B cell (primary cell): ENCODE measurements around the gene IL22RA1. TPM values are rescaled to one million over a fixed set of nuclear protein-coding genes. Genes with fewer than 3 reads are reported as not detected.

Source experiments
- ATAC-seq: fragments of 200-7000 bp; cut with Tn5 transposase; one replicate; pipeline ENCODE4 v1.10.0; 2021; ENCODE audit warnings: low read depth, mild to moderate bottlenecking, moderate number of reproducible peaks, moderate library complexity
- CTCF ChIA-PET: fragments of 350-600 bp; sonication (Branson Sonifier 250); formaldehyde crosslinking; loops from one replicate; lab custom pipeline; 2021; ENCODE audit warnings: antibody characterized with exemption, inconsistent platforms; lab: Charles Lee
- POLR2A ChIA-PET: fragments of 350-600 bp; sonication (Branson Sonifier 250); formaldehyde crosslinking; loops from one replicate; lab custom pipeline; 2021; ENCODE audit warnings: antibody characterized with exemption; lab: Charles Lee
- DNase-seq: peaks from one replicate; pipeline ENCODE4 v3.0.0; 2013
- H2AFZ ChIP-seq: 2 replicates; pipeline ENCODE4 v1.6.1; 2012; ENCODE audit warnings: mild to moderate bottlenecking, low read depth, low read length; ENCODE audit not compliant: insufficient read depth, poor library complexity, severe bottlenecking
- H3K27ac ChIP-seq, 2 donors: 1 replicate in 1 of 2; 2 replicates in 1 of 2; pipeline ENCODE4 v1.5.1; 2012 to 2013; ENCODE audit warnings: low read length in 2 of 2, mild to moderate bottlenecking in 2 of 2, moderate library complexity in 1 of 2
- H3K27me3 ChIP-seq, 4 experiments: fragments of 200-600 bp in 1 of 4; sonication (generic) in 1 of 4; replicated peaks in 1 of 4; 1 replicate in 2 of 4; 2 replicates in 2 of 4; pipeline versions ENCODE4 v1.6.1 to v1.7.0; 2013 to 2016; ENCODE audit warnings: low read length in 3 of 4, mild to moderate bottlenecking in 2 of 4, mixed read lengths in 1 of 4, moderate library complexity in 1 of 4; ENCODE audit not compliant: insufficient read depth in 4 of 4, control insufficient read depth in 3 of 4; ENCODE audit errors: control extremely low read depth in 1 of 4
- H3K36me3 ChIP-seq, 2 experiments: replicated peaks in 1 of 2; 1 replicate in 1 of 2; 2 replicates in 1 of 2; pipeline versions ENCODE4 v1.6.1 to v1.7.1; 2013; ENCODE audit warnings: low read length in 1 of 2; ENCODE audit not compliant: insufficient read depth in 2 of 2, control insufficient read depth in 1 of 2; ENCODE audit errors: control extremely low read depth in 1 of 2, extremely low read depth in 1 of 2
- H3K4me1 ChIP-seq, 2 donors: fragments of 200-600 bp in 1 of 2; sonication (generic) in 1 of 2; 1 replicate in 1 of 2; 2 replicates in 1 of 2; pipeline versions ENCODE4 v1.5.1 to v1.6.1; 2013 to 2017; ENCODE audit warnings: low read length in 2 of 2; ENCODE audit not compliant: control insufficient read depth in 2 of 2, insufficient read depth in 2 of 2
- H3K4me2 ChIP-seq: replicated peaks from 2 replicates; pipeline ENCODE3; 2012; ENCODE audit warnings: mild to moderate bottlenecking, low read depth, low read length; ENCODE audit not compliant: poor library complexity, severe bottlenecking
- H3K4me3 ChIP-seq, 5 experiments: fragments of 200-600 bp in 1 of 5; sonication (generic) in 1 of 5; 1 replicate in 3 of 5; 2 replicates in 2 of 5; pipeline versions ENCODE4 v1.5.1 to v1.7.0; 2011 to 2016; ENCODE audit warnings: low read length in 4 of 5, mild to moderate bottlenecking in 4 of 5, low read depth in 2 of 5, control low read depth in 1 of 5, moderate library complexity in 1 of 5; ENCODE audit not compliant: insufficient read depth in 1 of 5; ENCODE audit errors: control extremely low read depth in 1 of 5, extremely low read depth in 1 of 5
- H3K79me2 ChIP-seq: fragments of 200-600 bp; sonication (generic); one replicate; pipeline ENCODE4 v1.6.0; 2016; ENCODE audit warnings: low read length; ENCODE audit not compliant: control insufficient read depth, insufficient read depth
- H3K9ac ChIP-seq: fragments of 200-600 bp; sonication (generic); 2 replicates; pipeline ENCODE4 v1.6.1; 2017; ENCODE audit warnings: mild to moderate bottlenecking, low read length, moderate library complexity
- H3K9me3 ChIP-seq, 3 donors: one replicate each; pipeline versions ENCODE4 v1.6.1 to v1.7.1; 2013; ENCODE audit warnings: low read length in 2 of 3; ENCODE audit not compliant: control insufficient read depth in 2 of 3, insufficient read depth in 1 of 3; ENCODE audit errors: control extremely low read depth in 1 of 3
- H4K20me1 ChIP-seq: 2 replicates; pipeline ENCODE4 v1.6.0; 2012; ENCODE audit warnings: mild to moderate bottlenecking, low read length; ENCODE audit not compliant: insufficient read depth, control insufficient read depth, poor library complexity, severe bottlenecking
- H3K27ac Mint-ChIP-seq: one replicate; pipeline ENCODE4 v1.8.0; 2021; ENCODE audit warnings: mixed read lengths
- H3K27me3 Mint-ChIP-seq: one replicate; pipeline ENCODE4 v1.8.0; 2021; ENCODE audit warnings: mixed read lengths
- H3K4me1 Mint-ChIP-seq: one replicate; pipeline ENCODE4 v1.8.0; 2021; ENCODE audit warnings: mixed read lengths
- H3K4me3 Mint-ChIP-seq: one replicate; pipeline ENCODE4 v1.8.0; 2021; ENCODE audit warnings: mixed read lengths
- H3K9me3 Mint-ChIP-seq: one replicate; pipeline ENCODE4 v1.8.0; 2022; ENCODE audit warnings: mixed read lengths; ENCODE audit not compliant: insufficient read depth
- CTCF ChIP-seq: fragments of 200-600 bp; IDR thresholded peaks from one replicate; pipeline ENCODE4 v1.8.0; 2022; ENCODE audit warnings: antibody characterized with exemption, mild to moderate bottlenecking
- EZH2 ChIP-seq: IDR thresholded peaks from 2 replicates; pipeline ENCODE4 v1.6.1; 2012; ENCODE audit warnings: borderline replicate concordance, low read depth, mild to moderate bottlenecking, moderate library complexity, low read length; ENCODE audit not compliant: insufficient read depth, poor library complexity, severe bottlenecking
- WGBS: methylation state at CpG from one replicate; pipeline ENCODE4 v1.1.5; 2013; ENCODE audit warnings: missing lambda C conversion rate; ENCODE audit not compliant: insufficient coverage; 5-methylcytosine and 5-hydroxymethylcytosine counted together
- intact Hi-C: fragments of 100-400 bp; cut with micrococcal nuclease; formaldehyde crosslinking; loops from one replicate; pipeline ENCODE4 v1.10.0; 2022
- polyA plus RNA-seq: library from polyadenylated mRNA; depleted of rRNA; stranded (reverse); fragments of >200 nt; gene quantifications from 2 replicates; pipeline ENCODE4 v1.2.3, GENCODE V29; 2012
- total RNA-seq, 2 donors: library from RNA; stranded (reverse); fragments of 120-200 nt in 1 of 2; gene quantifications; 1 replicate in 1 of 2; 2 replicates in 1 of 2; pipeline versions ENCODE4 v1.2.3 to v1.2.4, GENCODE V29; 2013 to 2022

Gene IL22RA1
- total and polyA plus RNA-seq, 2 donors (not counting 1 experiment from before 2014, with no cell fraction given), result 0.10 TPM

DNA sequence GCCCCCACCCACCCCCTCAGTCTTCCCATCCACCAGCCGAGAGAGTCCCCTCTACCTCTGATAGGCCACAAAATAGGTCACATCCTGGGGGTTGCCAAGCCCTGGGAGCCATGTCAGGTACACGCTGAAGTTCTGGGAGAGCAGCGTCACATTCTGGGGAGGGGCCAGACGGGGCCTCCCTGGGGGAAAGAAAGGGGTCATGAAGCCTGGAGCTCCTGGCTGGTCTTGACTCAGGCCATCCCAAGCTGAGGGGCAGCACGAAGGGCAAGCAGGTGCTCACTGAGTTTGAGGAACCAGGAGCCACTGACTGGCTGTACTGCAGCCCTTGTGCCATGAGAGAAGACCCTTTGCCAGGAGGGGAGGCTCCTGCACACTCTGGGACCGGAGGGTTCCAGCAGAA lies 37.7 kb upstream of the IL22RA1 start:
- TF ChIP-seq CTCF (no peak), EZH2 (no peak)
- H3K27ac ChIP-seq, result no peak overlapping the region
- H3K4me1 Mint-ChIP-seq, result peaks cover 73% of the 10 kb centered on the region
- no peak overlapping the region for H2AFZ ChIP-seq
- no peak for ATAC-seq
- peaks cover 94% of the 10 kb centered on the region for H3K79me2 ChIP-seq
- WGBS, result 93% methylated on average over 6 of the region's 6 CpGs
- no peak overlapping the region for H3K9ac ChIP-seq
- no peak overlapping the region for H3K4me3 Mint-ChIP-seq
- H3K27me3 Mint-ChIP-seq, result no peaks in the 10 kb centered on the region
- H3K4me1 ChIP-seq, result peaks cover 12 to 26% of the 10 kb centered on the region in 2 donors
- H4K20me1 ChIP-seq, result peaks cover 44% of the 10 kb centered on the region
- no peak for DNase-seq
- peak overlapping the region; percentile 37 for H3K27ac Mint-ChIP-seq
- CTCF ChIA-PET, result interaction anchor here (0.6 to 11.8 kb wide), 6 partner anchors 10 to 406 kb away, joined by 3 to 202 read pairs (median 6); no protein-coding TSS in a partner anchor
- no peaks in the 10 kb centered on the region for H3K27me3 ChIP-seq
- intact Hi-C loops, result no loop called here
- no peaks in the 10 kb centered on the region for H3K9me3 ChIP-seq
- POLR2A ChIA-PET, result no interaction called here
- no peak overlapping the region for H3K4me3 ChIP-seq
- no peaks in the 10 kb centered on the region for H3K9me3 Mint-ChIP-seq
- H3K36me3 ChIP-seq, result peaks cover 0 to 30% of the 10 kb centered on the region in 2 experiments
- no peak overlapping the region for H3K4me2 ChIP-seq

DNA sequence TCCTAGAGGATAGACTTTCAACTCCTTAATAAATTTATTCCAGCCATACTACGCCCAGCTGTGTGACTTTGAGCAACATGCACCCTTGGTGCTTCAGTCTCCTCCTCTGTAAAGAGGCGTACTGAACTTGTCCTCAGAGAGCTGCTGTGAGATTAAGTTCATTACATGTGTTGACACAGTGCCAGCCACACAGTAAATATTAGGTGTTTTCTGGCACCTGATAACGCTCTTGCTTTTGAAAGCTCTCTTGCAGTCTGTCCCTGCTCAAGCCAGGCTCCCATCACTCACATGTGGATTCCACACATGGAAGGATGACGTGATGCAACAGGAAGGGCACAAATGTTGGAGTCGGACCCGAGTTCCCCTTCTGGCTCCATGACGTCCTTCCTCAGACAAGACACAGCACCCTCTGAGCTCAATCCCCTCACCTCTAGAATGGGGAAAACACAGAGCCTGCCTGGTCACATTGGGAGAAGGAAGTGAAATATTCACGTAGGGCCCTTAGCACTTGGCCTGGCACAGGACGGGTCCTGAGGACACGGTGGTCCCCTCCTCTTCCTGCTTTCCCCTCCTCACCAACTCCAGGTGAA lies 36.4 kb upstream of the IL22RA1 start:
- 81% methylated on average over 5 of the region's 10 CpGs for WGBS
- Histone ChIP-seq H3K4me3 (no peak overlapping the region), H3K27ac (no peak overlapping the region), H3K4me2 (no peak overlapping the region), H2AFZ (no peak overlapping the region), H3K36me3 (peaks cover 0 to 39% of the 10 kb centered on the region in 2 experiments), H3K4me1 (peaks cover 4 to 13% of the 10 kb centered on the region in 2 donors), H3K79me2 (peaks cover 94% of the 10 kb centered on the region), H3K27me3 (no peaks in the 10 kb centered on the region), H3K9me3 (peaks cover 0 to 3% (median 0%) of the 10 kb centered on the region in 3 donors), H4K20me1 (peaks cover 40% of the 10 kb centered on the region), H3K9ac (no peak overlapping the region)
- TF ChIP-seq CTCF, result no peak
- no peak for TF ChIP-seq EZH2
- H3K9me3 Mint-ChIP-seq, result no peaks in the 10 kb centered on the region
- H3K27me3 Mint-ChIP-seq, result no peaks in the 10 kb centered on the region
- CTCF ChIA-PET, result interaction anchor here (0.7 to 2.5 kb wide), 10 partner anchors 11 to 412 kb away, joined by 3 to 9 read pairs (median 3); no protein-coding TSS in a partner anchor
- H3K4me1 Mint-ChIP-seq, result peaks cover 67% of the 10 kb centered on the region
- intact Hi-C loops, result no loop called here
- no peak for ATAC-seq
- DNase-seq, result no peak
- H3K27ac Mint-ChIP-seq, result peak overlapping the region; percentile 43
- POLR2A ChIA-PET, result interaction anchor here (1.1 kb wide), 1 partner anchor 9 kb away, joined by 3 read pairs; no protein-coding TSS in a partner anchor
- H3K4me3 Mint-ChIP-seq, result no peak overlapping the region
